ENCODE data around the gene PPP2R5C. TPM values are rescaled to one million over a fixed set of nuclear protein-coding genes. Genes with fewer than 3 reads are reported as not detected.
A peak's percentile ranks its signal among the peaks of the same experiment; 100 is the strongest.

Gene PPP2R5C
- total RNA-seq, 2 experiments from 2014 or later, result 232 to 281 TPM

DNA sequence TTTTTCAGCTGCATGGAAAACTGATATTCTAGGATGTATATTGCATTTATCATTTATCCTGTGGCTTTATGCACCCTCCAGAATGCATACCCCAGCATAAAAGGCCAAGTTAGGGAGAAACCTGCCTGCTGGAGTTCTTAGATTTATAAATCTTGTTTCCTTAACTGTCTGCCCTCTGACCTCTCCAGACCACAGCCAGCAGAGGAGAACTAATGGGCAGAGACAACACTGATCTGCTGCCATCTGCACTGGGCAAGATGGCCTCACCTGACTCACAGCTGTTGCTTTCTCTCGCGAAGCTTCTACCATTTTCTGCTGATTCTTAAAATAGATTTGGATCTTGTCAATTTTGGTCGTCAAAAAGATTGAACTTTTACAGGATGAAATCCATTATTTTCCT is 65.8 kb downstream of the PPP2R5C start:
- peaks cover 59% of the 10 kb centered on the region for H3K36me3 Mint-ChIP-seq (ENCODE audit: low read depth)
- H3K4me1 Mint-ChIP-seq, result peaks cover 89% of the 10 kb centered on the region
- ChIA-PET POLR2A (interaction anchor here (1.3 kb wide), 1 partner anchor 97 kb away, joined by 3 read pairs; no protein-coding TSS in a partner anchor), CTCF (interaction anchor here (5.6 kb wide), 1 partner anchor 15 kb away, joined by 64 read pairs; no protein-coding TSS in a partner anchor)
- intact Hi-C loops (cut with DNase I, micrococcal nuclease), result no loop called here
- peak overlapping the region; percentile 87 for H3K27ac Mint-ChIP-seq
- no peak overlapping the region for H3K4me3 Mint-ChIP-seq
- no peaks in the 10 kb centered on the region for H3K9me3 Mint-ChIP-seq (ENCODE audit: low read depth)
- H3K27me3 Mint-ChIP-seq, result no peaks in the 10 kb centered on the region
- no peak for DNase-seq
- no peak for ATAC-seq

- no peak for DNase-seq
- Mint-ChIP-seq H3K27ac (peak overlapping the region; percentile 87), H3K4me3 (no peak overlapping the region), H3K9me3 (ENCODE audit: low read depth) (no peaks in the 10 kb centered on the region), H3K4me1 (peaks cover 89% of the 10 kb centered on the region), H3K36me3 (ENCODE audit: low read depth) (peaks cover 65% of the 10 kb centered on the region), H3K27me3 (no peaks in the 10 kb centered on the region)
- ChIA-PET POLR2A (no interaction called here), CTCF (interaction anchor here (0.7 to 5.6 kb wide), 2 partner anchors 16 to 68 kb away, joined by 3 to 64 read pairs; no protein-coding TSS in a partner anchor)
- ATAC-seq, result no peak
- intact Hi-C loops (cut with DNase I, micrococcal nuclease), result no loop called here
These were observed 66.5 kb downstream of the PPP2R5C start for GRCh38 chr14:101828046-101828445.

DNA sequence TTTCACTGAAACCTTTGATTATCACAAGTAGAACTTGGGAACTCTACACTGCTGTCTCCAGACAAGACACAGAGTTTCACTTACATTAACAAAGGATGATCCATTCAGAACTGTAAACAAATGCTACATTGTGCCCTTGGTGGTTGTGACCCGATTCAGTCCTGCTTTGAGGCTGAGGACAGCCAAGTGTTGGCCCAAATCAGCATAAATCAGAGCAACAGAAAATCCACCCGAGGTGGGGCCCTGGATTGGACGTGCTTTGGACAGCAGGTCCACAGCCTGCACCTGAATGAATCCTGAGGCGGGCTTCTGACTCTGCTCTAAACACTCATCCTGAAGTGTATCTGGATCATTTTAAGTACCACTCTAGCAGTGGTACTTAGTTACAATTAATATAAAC is 68.8 kb downstream of the PPP2R5C start:
- peak overlapping the region; percentile 76 for H3K27ac Mint-ChIP-seq
- H3K4me3 Mint-ChIP-seq, result no peak overlapping the region
- POLR2A ChIA-PET, result interaction anchor here (1.1 kb wide), 1 partner anchor 13 kb away, joined by 4 read pairs; no protein-coding TSS in a partner anchor

GRCh38 chr14:101833045-101833444 is 71.5 kb downstream of the PPP2R5C start:
- DNase-seq (no peak), ATAC-seq (no peak)
- Mint-ChIP-seq H3K4me1 (peaks cover 93% of the 10 kb centered on the region), H3K36me3 (ENCODE audit: low read depth) (peaks cover 45% of the 10 kb centered on the region), H3K4me3 (no peak overlapping the region), H3K9me3 (ENCODE audit: low read depth) (no peaks in the 10 kb centered on the region), H3K27me3 (no peaks in the 10 kb centered on the region), H3K27ac (peak overlapping the region; percentile 70)
- intact Hi-C loops (cut with DNase I, micrococcal nuclease), result no loop called here
- POLR2A ChIA-PET, result interaction anchor here (1.2 kb wide), 1 partner anchor 10 kb away, joined by 3 read pairs; no protein-coding TSS in a partner anchor
- CTCF ChIA-PET, result interaction anchor here (0.6 to 0.9 kb wide), 2 partner anchors 126 to 1404 kb away, joined by 3 to 4 read pairs; no protein-coding TSS in a partner anchor

More for the DNA sequence above, 68.8 kb downstream of the PPP2R5C start:
- Mint-ChIP-seq H3K36me3 (ENCODE audit: low read depth) (peaks cover 60% of the 10 kb centered on the region), H3K4me1 (peaks cover 92% of the 10 kb centered on the region), H3K9me3 (ENCODE audit: low read depth) (no peaks in the 10 kb centered on the region), H3K27me3 (no peaks in the 10 kb centered on the region)
- no peak for DNase-seq
- intact Hi-C loops (cut with DNase I, micrococcal nuclease), result no loop called here
- no peak for ATAC-seq
- CTCF ChIA-PET, result interaction anchor here (0.9 to 1.5 kb wide), 3 partner anchors 13 to 56 kb away, joined by 3 to 5 read pairs (median 3); no protein-coding TSS in a partner anchor

DNA sequence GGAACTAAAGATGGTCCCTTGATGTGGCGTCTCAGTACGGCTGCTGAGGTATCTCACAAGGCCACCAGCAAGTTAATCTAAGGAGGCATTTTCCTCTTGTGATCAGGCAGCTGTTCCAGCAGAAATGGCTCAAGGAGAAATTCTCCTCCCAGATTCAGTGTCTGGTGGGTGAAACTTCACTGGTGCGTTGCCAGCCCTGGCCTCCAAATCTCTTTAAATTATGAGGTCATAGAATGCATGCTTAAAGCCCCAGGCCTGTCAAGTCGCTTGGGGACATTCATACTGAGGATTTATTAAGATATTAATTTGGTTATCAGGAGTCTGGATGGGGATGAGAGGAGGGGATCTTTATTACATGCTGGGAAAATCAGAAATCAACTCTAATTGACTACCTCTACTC is 72.9 kb downstream of the PPP2R5C start:
- no peak for ATAC-seq
- CTCF ChIA-PET, result interaction anchor here (1.5 kb wide), 1 partner anchor 10 kb away, joined by 6 read pairs; no protein-coding TSS in a partner anchor
- intact Hi-C loops (cut with DNase I, micrococcal nuclease), result no loop called here
- Mint-ChIP-seq H3K27me3 (no peaks in the 10 kb centered on the region), H3K4me1 (peaks cover 93% of the 10 kb centered on the region), H3K36me3 (ENCODE audit: low read depth) (peaks cover 43% of the 10 kb centered on the region), H3K27ac (peak overlapping the region; percentile 70), H3K4me3 (no peak overlapping the region), H3K9me3 (ENCODE audit: low read depth) (no peaks in the 10 kb centered on the region)
- DNase-seq, result no peak
- POLR2A ChIA-PET, result interaction anchor here (0.7 kb wide), 2 partner anchors 10 to 25 kb away, joined by 3 read pairs; no protein-coding TSS in a partner anchor

GRCh38 chr14:101834800-101835547 is 73.5 kb downstream of the PPP2R5C start:
- Mint-ChIP-seq H3K27me3 (no peaks in the 10 kb centered on the region), H3K4me3 (no peak overlapping the region), H3K27ac (peak overlapping the region; percentile 70), H3K9me3 (ENCODE audit: low read depth) (no peaks in the 10 kb centered on the region), H3K4me1 (peaks cover 93% of the 10 kb centered on the region), H3K36me3 (ENCODE audit: low read depth) (peaks cover 39% of the 10 kb centered on the region)
- DNase-seq, result no peak
- intact Hi-C loops (cut with DNase I, micrococcal nuclease), result loop anchor here in 1 of 2 experiments (1.0 kb wide), 1 partner anchor 10 kb away; no protein-coding TSS in a partner anchor
- CTCF ChIA-PET, result interaction anchor here (1.5 kb wide), 1 partner anchor 10 kb away, joined by 6 read pairs; no protein-coding TSS in a partner anchor
- POLR2A ChIA-PET, result interaction anchor here (0.7 to 2.3 kb wide), 3 partner anchors 9 to 26 kb away, joined by 3 to 20 read pairs (median 3); no protein-coding TSS in a partner anchor
- ATAC-seq, result no peak

DNA sequence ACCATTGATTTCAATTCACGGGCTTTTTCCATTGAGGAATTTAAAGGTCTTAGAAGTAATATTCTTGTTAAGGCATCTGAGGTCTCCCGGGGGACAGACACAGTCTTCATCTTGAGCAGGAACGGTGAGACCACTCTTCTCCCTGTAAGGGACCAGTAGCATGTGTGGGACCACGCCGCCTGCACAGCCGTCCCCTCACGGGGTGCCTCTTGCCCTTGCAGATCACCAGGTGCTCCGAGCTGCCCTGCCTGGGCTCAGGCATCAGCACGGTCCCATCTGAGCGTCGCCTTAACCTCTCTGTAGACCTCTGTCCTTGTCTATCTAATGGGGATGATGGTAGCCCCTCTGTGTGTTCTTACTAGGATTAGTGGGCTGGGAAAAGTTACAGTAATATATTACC is 74.1 kb downstream of the PPP2R5C start:
- H3K36me3 Mint-ChIP-seq (ENCODE audit: low read depth), result peaks cover 42% of the 10 kb centered on the region
- H3K4me1 Mint-ChIP-seq, result peaks cover 93% of the 10 kb centered on the region
- intact Hi-C loops (cut with DNase I, micrococcal nuclease), result loop anchor here in 1 of 2 experiments (1.0 kb wide), 1 partner anchor 10 kb away; no protein-coding TSS in a partner anchor
- H3K9me3 Mint-ChIP-seq (ENCODE audit: low read depth), result no peaks in the 10 kb centered on the region
- ChIA-PET POLR2A (interaction anchor here (0.6 to 2.3 kb wide), 3 partner anchors 10 to 332 kb away, joined by 3 to 20 read pairs (median 3); no protein-coding TSS in a partner anchor), CTCF (interaction anchor here (0.8 to 2.3 kb wide), 9 partner anchors 9 to 67 kb away, joined by 3 to 17 read pairs (median 4); no protein-coding TSS in a partner anchor)
- no peak overlapping the region for H3K4me3 Mint-ChIP-seq
- no peaks in the 10 kb centered on the region for H3K27me3 Mint-ChIP-seq
- ATAC-seq (no peak), DNase-seq (no peak)
- H3K27ac Mint-ChIP-seq, result peak overlapping the region; percentile 32

DNA sequence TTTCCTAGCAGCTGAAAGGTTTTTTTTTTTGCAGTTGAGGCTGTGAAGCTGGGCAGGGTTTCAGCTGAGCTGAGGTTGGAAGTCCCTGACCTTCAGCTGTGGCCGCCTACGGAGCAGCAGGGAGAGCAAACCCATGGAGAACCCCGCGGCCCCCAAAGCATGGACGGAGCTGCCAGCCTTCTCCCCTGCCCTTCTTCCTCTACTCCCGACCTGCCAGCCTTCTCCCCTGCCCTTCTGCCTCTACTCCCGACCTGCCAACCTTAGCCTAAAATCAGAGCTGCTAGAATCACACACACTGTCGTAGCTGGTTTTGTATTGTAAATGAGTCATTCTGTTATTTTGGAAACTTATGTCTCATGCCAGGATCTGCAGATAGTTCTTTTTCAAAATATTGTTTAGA is 74.6 kb downstream of the PPP2R5C start:
- Mint-ChIP-seq H3K27me3 (no peaks in the 10 kb centered on the region), H3K9me3 (ENCODE audit: low read depth) (no peaks in the 10 kb centered on the region), H3K36me3 (ENCODE audit: low read depth) (peaks cover 43% of the 10 kb centered on the region), H3K4me3 (no peak overlapping the region), H3K4me1 (peaks cover 95% of the 10 kb centered on the region), H3K27ac (no peak overlapping the region)
- ATAC-seq, result peak; percentile 30
- no peak for DNase-seq
- POLR2A ChIA-PET, result interaction anchor here (0.6 to 2.3 kb wide), 4 partner anchors 10 to 332 kb away, joined by 3 to 20 read pairs (median 6); no protein-coding TSS in a partner anchor
- CTCF ChIA-PET, result interaction anchor here (0.7 to 2.3 kb wide), 12 partner anchors 9 to 128 kb away, joined by 3 to 17 read pairs (median 4); no protein-coding TSS in a partner anchor
- intact Hi-C loops (cut with DNase I, micrococcal nuclease), result loop anchor here in 1 of 2 experiments (1.0 kb wide), 1 partner anchor 11 kb away; no protein-coding TSS in a partner anchor

GRCh38 chr14:101838476-101838875 is 77.0 kb downstream of the PPP2R5C start:
- ATAC-seq, result no peak
- H3K27ac Mint-ChIP-seq, result peak overlapping the region; percentile 97
- CTCF ChIA-PET, result interaction anchor here (0.8 kb wide), 1 partner anchor 19 kb away, joined by 3 read pairs; no protein-coding TSS in a partner anchor

GRCh38 chr14:101839236-101839635 is 77.7 kb downstream of the PPP2R5C start:
- peaks cover 40% of the 10 kb centered on the region for H3K36me3 Mint-ChIP-seq (ENCODE audit: low read depth)
- DNase-seq (peak; percentile 73), ATAC-seq (peak; percentile 83)
- peak overlapping the region; percentile 40 for H3K4me3 Mint-ChIP-seq
- ChIA-PET CTCF (interaction anchor here (0.8 kb wide), 1 partner anchor 20 kb away, joined by 3 read pairs; no protein-coding TSS in a partner anchor), POLR2A (interaction anchor here (0.7 kb wide), 1 partner anchor 79 kb away, joined by 7 read pairs; no protein-coding TSS in a partner anchor)
- H3K27ac Mint-ChIP-seq, result peak overlapping the region; percentile 97
- H3K4me1 Mint-ChIP-seq, result peaks cover 91% of the 10 kb centered on the region
- no peaks in the 10 kb centered on the region for H3K27me3 Mint-ChIP-seq
- H3K9me3 Mint-ChIP-seq (ENCODE audit: low read depth), result no peaks in the 10 kb centered on the region
- intact Hi-C loops (cut with DNase I, micrococcal nuclease), result no loop called here

More at GRCh38 chr14:101838476-101838875, 77.0 kb downstream of the PPP2R5C start:
- peak; percentile 26 for DNase-seq
- POLR2A ChIA-PET, result no interaction called here
- Mint-ChIP-seq H3K9me3 (ENCODE audit: low read depth) (no peaks in the 10 kb centered on the region), H3K4me1 (peaks cover 91% of the 10 kb centered on the region), H3K4me3 (peak overlapping the region; percentile 14), H3K36me3 (ENCODE audit: low read depth) (peaks cover 37% of the 10 kb centered on the region), H3K27me3 (no peaks in the 10 kb centered on the region)
- intact Hi-C loops (cut with DNase I, micrococcal nuclease), result no loop called here

DNA sequence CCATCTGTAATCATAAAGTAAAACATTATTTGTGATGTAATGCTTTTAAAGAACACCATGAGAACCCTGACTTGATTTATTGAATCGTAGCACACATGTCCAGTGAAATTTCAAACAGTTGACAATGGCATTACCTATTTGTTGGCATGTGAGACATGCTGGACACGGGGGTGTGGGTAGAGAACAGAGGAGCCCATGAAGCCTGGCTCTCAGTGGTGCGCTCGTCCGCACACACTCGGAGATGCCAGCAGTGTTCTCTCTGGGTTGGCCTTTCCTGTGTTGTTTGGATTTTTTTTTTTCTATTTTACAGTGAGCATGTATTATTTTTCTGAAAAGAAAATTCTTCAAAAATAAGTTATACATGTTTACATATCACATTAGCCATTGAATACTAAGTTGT is 78.2 kb downstream of the PPP2R5C start:
- H3K4me3 Mint-ChIP-seq, result peak overlapping the region; percentile 40
- ChIA-PET CTCF (no interaction called here), POLR2A (interaction anchor here (0.7 kb wide), 1 partner anchor 79 kb away, joined by 7 read pairs; no protein-coding TSS in a partner anchor)
- H3K27ac Mint-ChIP-seq, result peak overlapping the region; percentile 97
- peaks cover 40% of the 10 kb centered on the region for H3K36me3 Mint-ChIP-seq (ENCODE audit: low read depth)
- no peak for DNase-seq
- intact Hi-C loops (cut with DNase I, micrococcal nuclease), result loop anchor here in 1 of 2 experiments (5.0 kb wide), 1 partner anchor 108 kb away; no protein-coding TSS in a partner anchor
- no peaks in the 10 kb centered on the region for H3K27me3 Mint-ChIP-seq
- no peak for ATAC-seq
- no peaks in the 10 kb centered on the region for H3K9me3 Mint-ChIP-seq (ENCODE audit: low read depth)
- H3K4me1 Mint-ChIP-seq, result peaks cover 92% of the 10 kb centered on the region

Measured in activated CD4-positive, alpha-beta T cell treated with anti-CD3 and anti-CD28 coated beads for 36 hours (primary cell).